Transverse colon (tissue), 4 donors: Measurements from ENCODE around the gene C2orf81. TPM values are rescaled to one million over a fixed set of nuclear protein-coding genes. Genes with fewer than 3 reads are reported as not detected.

Experiments used
- DNase-seq: peaks from one replicate; pipeline ENCODE4 v3.0.0-alpha.2; 2019
- H3K27ac ChIP-seq, 4 donors: fragments of 200-600 bp; sonication (generic); 2 replicates each; pipeline ENCODE4 v1.5.1; 2016 to 2018; ENCODE audit warnings: inconsistent platforms in 4 of 4
- H3K27me3 ChIP-seq: fragments of 200-600 bp; sonication (generic); 2 replicates; pipeline ENCODE4 v1.5.1; 2017; ENCODE audit warnings: inconsistent platforms
- H3K36me3 ChIP-seq, 4 donors: fragments of 200-600 bp; sonication (generic); 2 replicates each; pipeline ENCODE4 v1.5.1; 2017 to 2019; ENCODE audit warnings: inconsistent platforms in 4 of 4
- H3K4me1 ChIP-seq, 4 donors: fragments of 200-600 bp; sonication (generic); 2 replicates each; pipeline ENCODE4 v1.5.1; 2017 to 2020; ENCODE audit warnings: inconsistent platforms in 4 of 4
- H3K4me3 ChIP-seq, 4 donors: fragments of 200-600 bp; sonication (generic); 1 replicate in 1 of 4; 2 replicates in 3 of 4; pipeline versions ENCODE4 v1.5.1 to v1.6.1; 2017 to 2019; ENCODE audit warnings: inconsistent platforms in 4 of 4
- H3K9me3 ChIP-seq, 2 donors: fragments of 200-600 bp; sonication (generic); 2 replicates each; pipeline ENCODE4 v1.5.1; 2017 to 2019; ENCODE audit warnings: inconsistent platforms in 2 of 2
- EP300 ChIP-seq: sonication (generic); formaldehyde crosslinking; IDR thresholded peaks from one replicate; pipeline ENCODE4 v1.6.1; 2017; ENCODE audit warnings: antibody characterized with exemption, low read depth
- POLR2A ChIP-seq: fragments of 450-650 bp; IDR thresholded peaks from one replicate; pipeline ENCODE4 v1.6.1; 2016; ENCODE audit warnings: antibody characterized with exemption, mild to moderate bottlenecking, moderate library complexity
- POLR2AphosphoS5 ChIP-seq, 3 donors: sonication (generic); formaldehyde crosslinking; IDR thresholded peaks; one replicate each; pipeline ENCODE4 v1.6.1; 2016; ENCODE audit warnings: antibody characterized with exemption in 3 of 3
- WGBS, 2 donors: methylation state at CpG; one replicate each; pipeline ENCODE4 v1.1.5; 2018; ENCODE audit warnings: low coverage in 1 of 2; 5-methylcytosine and 5-hydroxymethylcytosine counted together
- in situ Hi-C, 4 donors: fragments of 200-750 bp; cut with MboI; loops; one replicate each; pipeline versions ENCODE4 v1.15.0 to v1.15.1; 2017; ENCODE audit warnings: low sequenced_read_pairs in 3 of 4, low pct_ligation_motif_present in 1 of 4, low pct_unique_long_range_greater_than_20kb in 1 of 4
- intact Hi-C: fragments of 100-400 bp; cut with DNase I; formaldehyde crosslinking; loops from one replicate; pipeline ENCODE4 v1.15.1; 2023; ENCODE audit warnings: low total_unique reads
- total RNA-seq, 4 donors: library from RNA; depleted of rRNA; stranded (reverse); fragments of >200 nt; gene quantifications; one replicate each; pipeline ENCODE4 v1.1.0, GENCODE V29; 2016
- TF ChIP-seq, protein P1 (sequence below), 5 experiments: fragments of 200-600 bp in 3 of 5; fragments of 450-650 bp in 2 of 5; sonication (generic) in 3 of 5; IDR thresholded peaks; 1 replicate in 2 of 5; 2 replicates in 3 of 5; pipeline ENCODE4 v1.5.1; 2016 to 2017; ENCODE audit warnings: antibody characterized with exemption in 5 of 5, inconsistent platforms in 3 of 5, mild to moderate bottlenecking in 2 of 5, moderate library complexity in 1 of 5

C2orf81 gene
- total RNA-seq, 4 donors from 2014 or later: 0.82 to 1.3 TPM; not detected in 2

- H3K4me1 ChIP-seq: peaks cover 10 to 37% (median 26%) of the 10 kb centered on the region in 4 donors
- intact Hi-C loops: no loop called here
- H3K9me3 ChIP-seq: no peaks in the 10 kb centered on the region
Observed at GRCh38 chr2:74379851-74380789, 41.3 kb downstream of the C2orf81 start, which contains the start of gene DCTN1. Gene DCTN1 (minus strand): TSS chr2:74380311. CDS start chr2:74380037, 274 bp downstream.

GRCh38 chr2:74378007-74378406 lies 43.4 kb downstream of the C2orf81 start:
- Histone ChIP-seq H3K9me3 (no peaks in the 10 kb centered on the region), H3K27ac (no peak overlapping the region), H3K36me3 (peaks cover 0 to 8% (median 0%) of the 10 kb centered on the region in 4 donors), H3K27me3 (no peaks in the 10 kb centered on the region), H3K4me1 (peaks cover 10 to 38% (median 28%) of the 10 kb centered on the region in 4 donors), H3K4me3 (no peak overlapping the region)
- no peak for DNase-seq
- 94 to 100% methylated on average over 1 to 10 of the region's 10 CpGs for WGBS, 2 donors
- intact Hi-C loops (no loop called here), in situ Hi-C loops (no loop called here)
- TF ChIP-seq EP300 (no peak), POLR2AphosphoS5 (IDR thresholded peaks at IDR 0.05) (no peak), POLR2A (no peak)
- TF ChIP-seq, protein P1, sequence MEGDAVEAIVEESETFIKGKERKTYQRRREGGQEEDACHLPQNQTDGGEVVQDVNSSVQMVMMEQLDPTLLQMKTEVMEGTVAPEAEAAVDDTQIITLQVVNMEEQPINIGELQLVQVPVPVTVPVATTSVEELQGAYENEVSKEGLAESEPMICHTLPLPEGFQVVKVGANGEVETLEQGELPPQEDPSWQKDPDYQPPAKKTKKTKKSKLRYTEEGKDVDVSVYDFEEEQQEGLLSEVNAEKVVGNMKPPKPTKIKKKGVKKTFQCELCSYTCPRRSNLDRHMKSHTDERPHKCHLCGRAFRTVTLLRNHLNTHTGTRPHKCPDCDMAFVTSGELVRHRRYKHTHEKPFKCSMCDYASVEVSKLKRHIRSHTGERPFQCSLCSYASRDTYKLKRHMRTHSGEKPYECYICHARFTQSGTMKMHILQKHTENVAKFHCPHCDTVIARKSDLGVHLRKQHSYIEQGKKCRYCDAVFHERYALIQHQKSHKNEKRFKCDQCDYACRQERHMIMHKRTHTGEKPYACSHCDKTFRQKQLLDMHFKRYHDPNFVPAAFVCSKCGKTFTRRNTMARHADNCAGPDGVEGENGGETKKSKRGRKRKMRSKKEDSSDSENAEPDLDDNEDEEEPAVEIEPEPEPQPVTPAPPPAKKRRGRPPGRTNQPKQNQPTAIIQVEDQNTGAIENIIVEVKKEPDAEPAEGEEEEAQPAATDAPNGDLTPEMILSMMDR (IDR thresholded peaks at IDR 0.05): no peak

More at GRCh38 chr2:74379851-74380789, 41.3 kb downstream of the C2orf81 start, which contains the start of gene DCTN1:
- peak within 1 kb of the TSS; percentile 10 to 32 (median 22) for H3K4me3 ChIP-seq
- in situ Hi-C loops: no loop called here
- WGBS, 2 donors: 41% methylated on average over 14 of the region's 14 CpGs; no CpG with 5 or more reads in 1 of the 2 donors
- H3K27ac ChIP-seq: peak within 1 kb of the TSS in 1 of 4 donors; percentile 37
- H3K27me3 ChIP-seq: no peaks in the 10 kb centered on the region
- peak; percentile 43 for DNase-seq
- TF ChIP-seq, protein P1 (IDR thresholded peaks at IDR 0.05): no peak
- TF ChIP-seq EP300 (no peak), POLR2A (no peak), POLR2AphosphoS5 (IDR thresholded peaks at IDR 0.05) (no peak)
- H3K36me3 ChIP-seq: peaks cover 0 to 9% (median 0%) of the 10 kb centered on the region in 4 donors

GRCh38 chr2:74375838-74376237 lies 45.6 kb downstream of the C2orf81 start:
- Histone ChIP-seq H3K36me3 (peaks cover 0 to 12% (median 4%) of the 10 kb centered on the region in 4 donors), H3K4me1 (peaks cover 10 to 35% (median 26%) of the 10 kb centered on the region in 4 donors), H3K4me3 (no peak overlapping the region), H3K27ac (no peak overlapping the region), H3K27me3 (no peaks in the 10 kb centered on the region), H3K9me3 (no peaks in the 10 kb centered on the region)
- in situ Hi-C loops: no loop called here
- no peak for TF ChIP-seq EP300
- TF ChIP-seq, protein P1 (IDR thresholded peaks at IDR 0.05): no peak
- no peak for TF ChIP-seq POLR2AphosphoS5 (IDR thresholded peaks at IDR 0.05)
- TF ChIP-seq POLR2A: no peak
- DNase-seq: no peak
- intact Hi-C loops: no loop called here
- 90% methylated on average over 2 of the region's 2 CpGs; no CpG with 5 or more reads in 1 of the 2 donors for WGBS, 2 donors

GRCh38 chr2:74374509-74375205 lies 46.8 kb downstream of the C2orf81 start:
- peak overlapping the region; percentile 32 to 69 (median 58) for H3K27ac ChIP-seq
- H3K27me3 ChIP-seq: no peaks in the 10 kb centered on the region
- peak overlapping the region in 3 of 4 donors; percentile 0 to 33 (median 21) for H3K4me3 ChIP-seq
- peak; percentile 70 for DNase-seq
- intact Hi-C loops (no loop called here), in situ Hi-C loops (no loop called here)
- TF ChIP-seq, protein P1 (IDR thresholded peaks at IDR 0.05): no peak
- TF ChIP-seq POLR2A (peak; percentile 27), POLR2AphosphoS5 (IDR thresholded peaks at IDR 0.05) (peak in 1 of 3 donors; percentile 20)
- peaks cover 0 to 23% (median 8%) of the 10 kb centered on the region in 4 donors for H3K36me3 ChIP-seq
- H3K4me1 ChIP-seq: peaks cover under 1 to 23% (median 15%) of the 10 kb centered on the region in 4 donors
- no peaks in the 10 kb centered on the region for H3K9me3 ChIP-seq
- WGBS, 2 donors: 80 to 90% methylated on average over 4 to 19 of the region's 19 CpGs
